Esophagus muscularis mucosa (tissue), 3 donors: Measurements from ENCODE around the gene WTIP.

Experiments
- CTCF ChIP-seq, 3 experiments: fragments of 200-600 bp in 2 of 3; fragments of 450-650 bp in 1 of 3; sonication (generic) in 2 of 3; IDR thresholded peaks; one replicate each; pipeline ENCODE4 v1.5.1; 2017 to 2019; ENCODE audit warnings: antibody characterized with exemption in 3 of 3, mild to moderate bottlenecking in 2 of 3, moderate library complexity in 1 of 3
- POLR2A ChIP-seq: fragments of 450-650 bp; IDR thresholded peaks from one replicate; pipeline ENCODE4 v1.6.1; 2017; ENCODE audit warnings: antibody characterized with exemption, moderate library complexity, mild to moderate bottlenecking, low read depth
- POLR2AphosphoS5 ChIP-seq, 2 donors: sonication (generic); formaldehyde crosslinking; IDR thresholded peaks; one replicate each; pipeline ENCODE4 v1.6.1; 2017; ENCODE audit warnings: antibody characterized with exemption in 2 of 2

- TF ChIP-seq CTCF (IDR thresholded peaks at IDR 0.05) (no peak), POLR2AphosphoS5 (IDR thresholded peaks at IDR 0.05) (no peak), POLR2A (no peak)
Observed at GRCh38 chr19:34507414-34508067, 26.0 kb downstream of the WTIP start.
